Left ventricle myocardium superior (tissue), 1 donor: ENCODE data around the gene POMT1. TPM values are rescaled to one million over a fixed set of nuclear protein-coding genes. Genes with fewer than 3 reads are reported as not detected.

Source experiments
- ATAC-seq: fragments of 200-7000 bp; cut with Tn5 transposase; one replicate; pipeline ENCODE4 v1.9.1; 2020; ENCODE audit warnings: mild to moderate bottlenecking, moderate library complexity
- DNase-seq: peaks from one replicate; pipeline ENCODE4 v3.0.0-alpha.2; 2020
- intact Hi-C: fragments of 100-400 bp; cut with micrococcal nuclease; formaldehyde crosslinking; loops from one replicate; pipeline ENCODE4 v1.11.0; 2022
- total RNA-seq: library from RNA; stranded (reverse); fragmentation: NEBNext Ultra II Directional; extraction: Animal tissue kit (Norgen Biotek cat#: 25700); gene quantifications from one replicate; pipeline ENCODE4 v1.2.1, GENCODE V29; 2021
- donor health status: DM: no; HTN: yes; CAD: no; lungs with severe emphysema.

POMT1 gene
- total RNA-seq, 1 donor from 2014 or later, result 19.9 TPM

GRCh38 chr9:131518553-131518952 is 15.8 kb downstream of the POMT1 start:
- ATAC-seq (no peak), DNase-seq (no peak)
- intact Hi-C loops, result no loop called here

- ATAC-seq (no peak), DNase-seq (no peak)
- intact Hi-C loops, result no loop called here
Observed at GRCh38 chr9:131520503-131520902, 17.8 kb downstream of the POMT1 start.

- DNase-seq, result no peak
- intact Hi-C loops, result no loop called here
- ATAC-seq, result no peak
Observed at GRCh38 chr9:131521203-131521602, 18.5 kb downstream of the POMT1 start.

GRCh38 chr9:131521822-131522221 is 19.1 kb downstream of the POMT1 start:
- DNase-seq, result no peak
- intact Hi-C loops, result no loop called here
- ATAC-seq, result no peak

- intact Hi-C loops, result no loop called here
- no peak for DNase-seq
- no peak for ATAC-seq
Observed at GRCh38 chr9:131522257-131523085, 19.8 kb downstream of the POMT1 start.

- no peak for DNase-seq
- ATAC-seq, result no peak
- intact Hi-C loops, result no loop called here
Observed at GRCh38 chr9:131523086-131523388, 20.3 kb downstream of the POMT1 start.

GRCh38 chr9:131523451-131524435 is 21.0 kb downstream of the POMT1 start:
- intact Hi-C loops, result no loop called here
- ATAC-seq, result peak; percentile 5
- no peak for DNase-seq

- ATAC-seq (no peak), DNase-seq (no peak)
- intact Hi-C loops, result no loop called here
Observed at GRCh38 chr9:131524665-131525315, 22.1 kb downstream of the POMT1 start.

GRCh38 chr9:131525643-131526565 is 23.2 kb downstream of the POMT1 start:
- no peak for DNase-seq
- no peak for ATAC-seq
- intact Hi-C loops, result no loop called here

GRCh38 chr9:131528186-131528585 is 25.5 kb downstream of the POMT1 start:
- DNase-seq (no peak), ATAC-seq (no peak)
- intact Hi-C loops, result no loop called here

- ATAC-seq (no peak), DNase-seq (no peak)
- intact Hi-C loops, result no loop called here
Observed at GRCh38 chr9:131528886-131529505, 26.3 kb downstream of the POMT1 start.

- no peak for DNase-seq
- intact Hi-C loops, result no loop called here
- ATAC-seq, result no peak
Observed at GRCh38 chr9:131529597-131530545, 27.2 kb downstream of the POMT1 start.

- ATAC-seq, result peak; percentile 13
- peak; percentile 52 for DNase-seq
- intact Hi-C loops, result no loop called here
Observed at GRCh38 chr9:131530546-131530919, 27.8 kb downstream of the POMT1 start.

- DNase-seq (peak; percentile 89), ATAC-seq (peak; percentile 98)
Observed at GRCh38 chr9:131530920-131531832, 28.5 kb downstream of the POMT1 start, which contains the start of gene UCK1. TSS of gene UCK1 (minus strand) at chr9:131531263. CDS start at chr9:131531174, 89 bp downstream.

GRCh38 chr9:131534721-131535237 is 32.1 kb downstream of the POMT1 start:
- ATAC-seq, result no peak
- intact Hi-C loops, result no loop called here
- DNase-seq, result no peak

More at GRCh38 chr9:131530920-131531832, 28.5 kb downstream of the POMT1 start, which contains the start of gene UCK1:
- intact Hi-C loops, result no loop called here

- no peak for ATAC-seq
- intact Hi-C loops, result no loop called here
- DNase-seq, result no peak
Observed at GRCh38 chr9:131537946-131538345, 35.2 kb downstream of the POMT1 start.
